Liver (tissue), 3 donors: Measurements from ENCODE around the gene WWC2.

Source experiments
- ATF3 ChIP-seq: IDR thresholded peaks from 2 replicates; pipeline ENCODE4 v1.6.1; 2016; ENCODE audit warnings: antibody characterized with exemption
- CTCF ChIP-seq: fragments of 150-350 bp; IDR thresholded peaks from 2 replicates; pipeline ENCODE4 v1.5.1; 2017; ENCODE audit warnings: improper control_type of control experiment, low read depth, low read length; ENCODE audit not compliant: missing input control
- EGR1 ChIP-seq, 2 donors: IDR thresholded peaks; 2 replicates each; pipeline ENCODE4 v1.6.1; 2016 to 2018; ENCODE audit warnings: antibody characterized with exemption in 2 of 2, low read depth in 2 of 2
- GABPA ChIP-seq, 2 donors: IDR thresholded peaks in 1 of 2; conservative IDR thresholded peaks in 1 of 2; 2 replicates each; pipeline ENCODE4 v1.6.1; 2016; ENCODE audit warnings: antibody characterized with exemption in 2 of 2, mild to moderate bottlenecking in 1 of 2, moderate library complexity in 1 of 2
- HNF4G ChIP-seq: IDR thresholded peaks from 2 replicates; pipeline ENCODE4 v1.6.1; 2016; ENCODE audit warnings: antibody characterized with exemption
- JUND ChIP-seq, 2 donors: IDR thresholded peaks; 2 replicates each; pipeline ENCODE4 v1.6.1; 2016; ENCODE audit warnings: antibody characterized with exemption in 2 of 2
- MAX ChIP-seq: IDR thresholded peaks from 2 replicates; pipeline ENCODE4 v1.6.1; 2016; ENCODE audit warnings: antibody characterized with exemption
- RAD21 ChIP-seq, 2 donors: IDR thresholded peaks; 2 replicates each; pipeline ENCODE4 v1.6.1; 2016; ENCODE audit warnings: antibody characterized with exemption in 2 of 2, mild to moderate bottlenecking in 2 of 2
- RXRA ChIP-seq, 2 donors: IDR thresholded peaks; 2 replicates each; pipeline ENCODE4 v1.6.1; 2017 to 2018; ENCODE audit warnings: antibody characterized with exemption in 2 of 2, mild to moderate bottlenecking in 1 of 2
- SP1 ChIP-seq: IDR thresholded peaks from 2 replicates; pipeline ENCODE4 v1.6.1; 2018; ENCODE audit warnings: antibody characterized with exemption, mild to moderate bottlenecking
- TAF1 ChIP-seq: conservative IDR thresholded peaks from 2 replicates; pipeline ENCODE4 v1.6.1; 2016; ENCODE audit warnings: antibody characterized with exemption, mild to moderate bottlenecking
- YY1 ChIP-seq: IDR thresholded peaks from 2 replicates; pipeline ENCODE4 v1.6.1; 2016; ENCODE audit warnings: antibody characterized with exemption, mild to moderate bottlenecking
- ZBTB33 ChIP-seq: IDR thresholded peaks from 2 replicates; pipeline ENCODE4 v1.6.1; 2016; ENCODE audit warnings: antibody characterized with exemption
- TF ChIP-seq, protein P1 (sequence below): IDR thresholded peaks from 2 replicates; pipeline ENCODE4 v1.6.1; 2016; ENCODE audit warnings: antibody characterized with exemption, mild to moderate bottlenecking
- donor health status: healthy.
- donor health status: healthy.

DNA sequence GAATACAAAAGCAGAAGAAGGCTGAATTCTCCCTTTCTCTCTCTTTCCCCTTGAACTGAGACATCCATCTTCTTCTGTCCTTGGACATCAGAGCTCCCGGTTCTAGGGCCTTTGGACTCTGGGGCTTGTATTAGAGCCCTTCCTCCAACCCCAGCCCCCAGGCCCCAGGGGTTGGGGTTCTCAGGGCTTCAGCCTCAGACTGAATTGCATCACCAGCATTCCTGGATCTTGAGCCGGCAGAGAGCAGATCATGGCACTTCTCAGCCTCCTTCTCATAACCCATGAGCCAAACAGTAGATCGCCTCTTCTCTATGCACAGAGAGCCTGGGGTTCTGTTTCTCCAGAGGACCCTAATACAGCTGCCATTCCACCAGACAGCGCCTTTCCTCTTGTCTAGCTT is 248.5 kb downstream of the WWC2 start:
- TF ChIP-seq HNF4G, result no peak
- TF ChIP-seq CTCF, result no peak
- TF ChIP-seq ZBTB33, result no peak
- no peak for TF ChIP-seq TAF1
- TF ChIP-seq, protein P1, sequence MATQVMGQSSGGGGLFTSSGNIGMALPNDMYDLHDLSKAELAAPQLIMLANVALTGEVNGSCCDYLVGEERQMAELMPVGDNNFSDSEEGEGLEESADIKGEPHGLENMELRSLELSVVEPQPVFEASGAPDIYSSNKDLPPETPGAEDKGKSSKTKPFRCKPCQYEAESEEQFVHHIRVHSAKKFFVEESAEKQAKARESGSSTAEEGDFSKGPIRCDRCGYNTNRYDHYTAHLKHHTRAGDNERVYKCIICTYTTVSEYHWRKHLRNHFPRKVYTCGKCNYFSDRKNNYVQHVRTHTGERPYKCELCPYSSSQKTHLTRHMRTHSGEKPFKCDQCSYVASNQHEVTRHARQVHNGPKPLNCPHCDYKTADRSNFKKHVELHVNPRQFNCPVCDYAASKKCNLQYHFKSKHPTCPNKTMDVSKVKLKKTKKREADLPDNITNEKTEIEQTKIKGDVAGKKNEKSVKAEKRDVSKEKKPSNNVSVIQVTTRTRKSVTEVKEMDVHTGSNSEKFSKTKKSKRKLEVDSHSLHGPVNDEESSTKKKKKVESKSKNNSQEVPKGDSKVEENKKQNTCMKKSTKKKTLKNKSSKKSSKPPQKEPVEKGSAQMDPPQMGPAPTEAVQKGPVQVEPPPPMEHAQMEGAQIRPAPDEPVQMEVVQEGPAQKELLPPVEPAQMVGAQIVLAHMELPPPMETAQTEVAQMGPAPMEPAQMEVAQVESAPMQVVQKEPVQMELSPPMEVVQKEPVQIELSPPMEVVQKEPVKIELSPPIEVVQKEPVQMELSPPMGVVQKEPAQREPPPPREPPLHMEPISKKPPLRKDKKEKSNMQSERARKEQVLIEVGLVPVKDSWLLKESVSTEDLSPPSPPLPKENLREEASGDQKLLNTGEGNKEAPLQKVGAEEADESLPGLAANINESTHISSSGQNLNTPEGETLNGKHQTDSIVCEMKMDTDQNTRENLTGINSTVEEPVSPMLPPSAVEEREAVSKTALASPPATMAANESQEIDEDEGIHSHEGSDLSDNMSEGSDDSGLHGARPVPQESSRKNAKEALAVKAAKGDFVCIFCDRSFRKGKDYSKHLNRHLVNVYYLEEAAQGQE, result no peak
- TF ChIP-seq JUND (IDR thresholded peaks at IDR 0.05), result no peak
- TF ChIP-seq ATF3, result no peak
- no peak for TF ChIP-seq GABPA (IDR thresholded peaks at IDR 0.05 in 1 of 2, conservative IDR thresholded peaks at IDR 0.05 in 1 of 2)
- TF ChIP-seq EGR1 (IDR thresholded peaks at IDR 0.05; ENCODE audit: low read depth in 2 of 2), result no peak
- no peak for TF ChIP-seq YY1
- no peak for TF ChIP-seq RXRA (IDR thresholded peaks at IDR 0.05)
- no peak for TF ChIP-seq RAD21 (IDR thresholded peaks at IDR 0.05)
- no peak for TF ChIP-seq SP1
- TF ChIP-seq MAX, result no peak
